OCI-LY7 (cell line): Measurements from ENCODE around the gene SHF. TPM values are rescaled to one million over a fixed set of nuclear protein-coding genes. Genes with fewer than 3 reads are reported as not detected.

Source experiments
- BruUV-seq: library from RNA; stranded (reverse); fragments of 400-500 nt; replicated peaks from 2 replicates; lab custom pipeline; 2021; lab: Mats Ljungman, UMichigan
- CTCF ChIA-PET: fragments of 300-600 bp; sonication (Branson Sonifier 250); formaldehyde crosslinking; loops from one replicate; lab custom pipeline; 2022; ENCODE audit warnings: antibody characterized with exemption; ENCODE audit not compliant: unreplicated experiment; lab: Charles Lee
- POLR2A ChIA-PET: fragments of 300-600 bp; sonication (Branson Sonifier 250); formaldehyde crosslinking; loops from one replicate; lab custom pipeline; 2022; ENCODE audit warnings: antibody characterized with exemption; lab: Charles Lee
- DNase-seq: peaks from one replicate; pipeline ENCODE4 v3.0.0-alpha.2; 2015; ENCODE audit warnings: low spot score
- H2AFZ ChIP-seq: fragments of 200-600 bp; sonication (generic), shearing (Covaris generic); 2 replicates; pipeline ENCODE4 v1.6.1; 2014; ENCODE audit warnings: mild to moderate bottlenecking, antibody characterized with exemption, low read length, moderate library complexity
- H3K27ac ChIP-seq: fragments of 200-600 bp; sonication (generic); 2 replicates; pipeline ENCODE4 v1.5.1; 2014; ENCODE audit warnings: mixed run types, low read depth, mild to moderate bottlenecking, moderate library complexity, low read length, inconsistent platforms; ENCODE audit not compliant: poor library complexity, severe bottlenecking
- H3K36me3 ChIP-seq: fragments of 200-600 bp; sonication (generic); 2 replicates; pipeline ENCODE4 v1.6.1; 2014; ENCODE audit warnings: mild to moderate bottlenecking, antibody characterized with exemption, low read length, moderate library complexity, mixed read lengths; ENCODE audit not compliant: insufficient read depth
- H3K4me1 ChIP-seq: fragments of 200-600 bp; sonication (generic); 2 replicates; pipeline ENCODE4 v1.5.1; 2014; ENCODE audit warnings: mild to moderate bottlenecking, low read length; ENCODE audit not compliant: insufficient read depth, poor library complexity, severe bottlenecking
- H3K4me2 ChIP-seq: fragments of 200-600 bp; sonication (generic); 2 replicates; pipeline ENCODE4 v1.6.1; 2014; ENCODE audit warnings: mild to moderate bottlenecking, low read length
- H3K4me3 ChIP-seq: fragments of 200-600 bp; sonication (generic); 2 replicates; pipeline ENCODE4 v1.5.1; 2014; ENCODE audit warnings: mild to moderate bottlenecking, low read depth, low read length; ENCODE audit not compliant: poor library complexity, severe bottlenecking
- H3K79me2 ChIP-seq: fragments of 200-600 bp; sonication (generic); 2 replicates; pipeline ENCODE4 v1.6.1; 2016; ENCODE audit warnings: low read depth, mild to moderate bottlenecking, low read length, moderate library complexity, mixed read lengths; ENCODE audit not compliant: insufficient read depth
- H3K9me2 ChIP-seq: fragments of 200-600 bp; sonication (generic); 2 replicates; pipeline ENCODE4 v1.6.1; 2016; ENCODE audit warnings: mild to moderate bottlenecking, low read length, mixed read lengths; ENCODE audit not compliant: insufficient read depth
- H3K9me3 ChIP-seq: fragments of 200-600 bp; sonication (generic); 2 replicates; pipeline ENCODE4 v1.6.1; 2014; ENCODE audit warnings: mild to moderate bottlenecking, mixed run types, low read length, mixed read lengths
- H4K20me1 ChIP-seq: fragments of 200-600 bp; sonication (generic); 2 replicates; pipeline ENCODE4 v1.6.1; 2014; ENCODE audit warnings: mild to moderate bottlenecking, antibody characterized with exemption, low read length, moderate library complexity, mixed read lengths; ENCODE audit not compliant: insufficient read depth
- EZH2phosphoT487 ChIP-seq: fragments of 200-600 bp; sonication (generic); IDR thresholded peaks from 2 replicates; pipeline ENCODE4 v1.6.1; 2018; ENCODE audit warnings: low read depth, borderline replicate concordance, mild to moderate bottlenecking, mixed run types, antibody characterized with exemption, low read length, moderate library complexity, mixed read lengths
- intact Hi-C: fragments of 100-400 bp; cut with micrococcal nuclease; formaldehyde crosslinking; loops from one replicate; pipeline ENCODE4 v1.10.0; 2022; ENCODE audit not compliant: unreplicated experiment
- total RNA-seq, 2 experiments: library from RNA; depleted of rRNA in 1 of 2; stranded (reverse); fragments of >200 nt in 1 of 2; shearing (Covaris generic) in 1 of 2; gene quantifications; 2 replicates each; pipeline ENCODE4 v1.2.3, GENCODE V29; 2014 to 2022
- TF ChIP-seq, protein P1 (sequence below): fragments of 200-600 bp; sonication (generic); conservative IDR thresholded peaks from 2 replicates; pipeline ENCODE4 v1.5.1; 2014; ENCODE audit warnings: mild to moderate bottlenecking, antibody characterized with exemption, low read length, moderate library complexity, mixed read lengths

SHF gene
- total RNA-seq, 2 experiments from 2014 or later = 2.5 to 5.7 TPM

GRCh38 chr15:45162771-45163507 is 24.8 kb downstream of the SHF start:
- no peaks in the 10 kb centered on the region for H3K36me3 ChIP-seq
- no peak for TF ChIP-seq EZH2phosphoT487
- TF ChIP-seq, protein P1, sequence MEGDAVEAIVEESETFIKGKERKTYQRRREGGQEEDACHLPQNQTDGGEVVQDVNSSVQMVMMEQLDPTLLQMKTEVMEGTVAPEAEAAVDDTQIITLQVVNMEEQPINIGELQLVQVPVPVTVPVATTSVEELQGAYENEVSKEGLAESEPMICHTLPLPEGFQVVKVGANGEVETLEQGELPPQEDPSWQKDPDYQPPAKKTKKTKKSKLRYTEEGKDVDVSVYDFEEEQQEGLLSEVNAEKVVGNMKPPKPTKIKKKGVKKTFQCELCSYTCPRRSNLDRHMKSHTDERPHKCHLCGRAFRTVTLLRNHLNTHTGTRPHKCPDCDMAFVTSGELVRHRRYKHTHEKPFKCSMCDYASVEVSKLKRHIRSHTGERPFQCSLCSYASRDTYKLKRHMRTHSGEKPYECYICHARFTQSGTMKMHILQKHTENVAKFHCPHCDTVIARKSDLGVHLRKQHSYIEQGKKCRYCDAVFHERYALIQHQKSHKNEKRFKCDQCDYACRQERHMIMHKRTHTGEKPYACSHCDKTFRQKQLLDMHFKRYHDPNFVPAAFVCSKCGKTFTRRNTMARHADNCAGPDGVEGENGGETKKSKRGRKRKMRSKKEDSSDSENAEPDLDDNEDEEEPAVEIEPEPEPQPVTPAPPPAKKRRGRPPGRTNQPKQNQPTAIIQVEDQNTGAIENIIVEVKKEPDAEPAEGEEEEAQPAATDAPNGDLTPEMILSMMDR = peak; percentile 89
- CTCF ChIA-PET = interaction anchor here (0.8 to 1.3 kb wide), 8 partner anchors 110 to 425 kb away, joined by 3 to 5 read pairs (median 3); a partner anchor contains a TSS
- no peak overlapping the region for H2AFZ ChIP-seq
- H3K4me2 ChIP-seq = no peak overlapping the region
- intact Hi-C loops = loop anchor here (1.0 to 10.0 kb wide), 2 partner anchors 295 to 452 kb away; no protein-coding TSS in a partner anchor
- peaks cover 14% of the 10 kb centered on the region for H3K4me1 ChIP-seq
- no peaks in the 10 kb centered on the region for H3K79me2 ChIP-seq
- H3K27ac ChIP-seq = no peak overlapping the region
- peak; percentile 81 for DNase-seq
- H3K9me2 ChIP-seq = no peaks in the 10 kb centered on the region
- no TSS peak for BruUV-seq
- no peak overlapping the region for H3K4me3 ChIP-seq
- POLR2A ChIA-PET = interaction anchor here (0.5 to 1.2 kb wide), 5 partner anchors 15 to 359 kb away, joined by 3 to 4 read pairs (median 3); a partner anchor contains a TSS
- no peaks in the 10 kb centered on the region for H3K9me3 ChIP-seq
- no peaks in the 10 kb centered on the region for H4K20me1 ChIP-seq

DNA sequence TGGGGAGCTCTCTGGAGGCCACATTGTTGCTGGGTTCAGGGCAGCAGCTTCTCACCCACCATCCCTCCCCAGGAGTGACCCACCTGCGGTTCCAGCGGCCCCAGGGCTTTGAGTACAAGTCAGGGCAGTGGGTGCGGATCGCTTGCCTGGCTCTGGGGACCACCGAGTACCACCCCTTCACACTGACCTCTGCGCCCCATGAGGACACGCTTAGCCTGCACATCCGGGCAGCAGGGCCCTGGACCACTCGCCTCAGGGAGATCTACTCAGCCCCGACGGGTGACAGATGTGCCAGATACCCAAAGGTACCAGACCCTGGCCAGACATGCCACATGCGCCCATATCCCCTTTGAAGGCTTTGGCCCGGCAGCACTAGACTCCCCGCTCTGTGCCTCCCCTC is 26.1 kb downstream of the SHF start:
- no TSS peak for BruUV-seq
- CTCF ChIA-PET = no interaction called here
- H3K79me2 ChIP-seq = no peaks in the 10 kb centered on the region

More for the DNA sequence above, 26.1 kb downstream of the SHF start:
- no peak for DNase-seq
- Histone ChIP-seq H2AFZ (no peak overlapping the region), H3K4me3 (no peak overlapping the region), H3K36me3 (no peaks in the 10 kb centered on the region), H3K9me2 (no peaks in the 10 kb centered on the region), H3K27ac (no peak overlapping the region), H3K9me3 (no peaks in the 10 kb centered on the region), H3K4me1 (peaks cover 9% of the 10 kb centered on the region), H4K20me1 (no peaks in the 10 kb centered on the region), H3K4me2 (no peak overlapping the region)
- no peak for TF ChIP-seq EZH2phosphoT487
- TF ChIP-seq, protein P1 = no peak
- intact Hi-C loops = loop anchor here (10.0 kb wide), 1 partner anchor 453 kb away; no protein-coding TSS in a partner anchor
- POLR2A ChIA-PET = interaction anchor here (0.7 kb wide), 1 partner anchor 159 kb away, joined by 4 read pairs; no protein-coding TSS in a partner anchor
